Kidney (tissue), 14 donors: ENCODE results near the gene FAM240B. TPM values are rescaled to one million over a fixed set of nuclear protein-coding genes. Genes with fewer than 3 reads are reported as not detected.
A peak's percentile ranks its signal among the peaks of the same experiment; 100 is the strongest.

Experiments
- DNase-seq, 5 donors: peaks; one replicate each; pipeline ENCODE4 v3.0.0-alpha.2; 2013 to 2020
- FAIRE-seq: peaks from 2 replicates; lab custom pipeline; 2012; peaks lifted over from hg19 to GRCh38; lab: Jason Lieb, UNC
- H3K27ac ChIP-seq, 2 donors: one replicate each; pipeline ENCODE4 v1.7.0; 2013; ENCODE audit warnings: low read depth in 2 of 2, low read length in 2 of 2, inconsistent platforms in 1 of 2
- H3K27me3 ChIP-seq: one replicate; pipeline ENCODE4 v1.7.1; 2013; ENCODE audit warnings: low read length, inconsistent platforms; ENCODE audit not compliant: control insufficient read depth, insufficient read depth
- H3K36me3 ChIP-seq, 3 donors: one replicate each; pipeline versions ENCODE4 v1.7.0 to v1.7.1; 2013; ENCODE audit warnings: low read length in 3 of 3, control low read depth in 1 of 3, inconsistent platforms in 1 of 3; ENCODE audit not compliant: insufficient read depth in 3 of 3, control insufficient read depth in 2 of 3
- H3K4me1 ChIP-seq, 3 donors: one replicate each; pipeline versions ENCODE4 v1.7.0 to v1.7.1; 2013; ENCODE audit warnings: low read length in 3 of 3, inconsistent platforms in 1 of 3, low read depth in 1 of 3; ENCODE audit not compliant: control insufficient read depth in 2 of 3, insufficient read depth in 2 of 3
- H3K4me3 ChIP-seq, 3 donors: one replicate each; pipeline versions ENCODE4 v1.7.0 to v1.8.1; 2013; ENCODE audit warnings: low read length in 3 of 3, control low read depth in 1 of 3, inconsistent platforms in 1 of 3
- H3K9ac ChIP-seq, 3 donors: one replicate each; pipeline versions ENCODE4 v1.7.0 to v1.7.1; 2013; ENCODE audit warnings: low read length in 3 of 3, control low read depth in 1 of 3, inconsistent platforms in 1 of 3
- H3K9me3 ChIP-seq, 3 donors: one replicate each; pipeline versions ENCODE4 v1.7.0 to v1.7.1; 2013; ENCODE audit warnings: low read length in 3 of 3, control low read depth in 1 of 3, inconsistent platforms in 1 of 3; ENCODE audit not compliant: control insufficient read depth in 2 of 3, insufficient read depth in 1 of 3
- intact Hi-C: fragments of 100-400 bp; cut with DNase I; formaldehyde crosslinking; loops from one replicate; pipeline ENCODE4 v1.11.1; 2022
- polyA plus RNA-seq: library from polyadenylated mRNA; stranded (reverse); fragments of 350-450 nt; fragmentation: Illumina TruSeq; extraction: RNeasy Lipid Tissue Mini Kit (QIAGEN cat#74804); gene quantifications from one replicate; pipeline ENCODE4 v1.2.3, GENCODE V29; 2014; ENCODE audit warnings: low read depth, low replicate concordance; ENCODE audit not compliant: insufficient read depth
- total RNA-seq: library from RNA; stranded (reverse); fragmentation: NEBNext Ultra II Directional; extraction: Animal tissue kit (Norgen Biotek cat#: 25700); gene quantifications from one replicate; pipeline ENCODE4 v1.2.1, GENCODE V29; 2021
- TF ChIP-seq, protein P1 (sequence below): IDR thresholded peaks from 3 replicates; pipeline ENCODE4 v1.5.1; 2012; ENCODE audit warnings: mild to moderate bottlenecking, moderate library complexity, borderline replicate concordance; ENCODE audit not compliant: insufficient read depth; ENCODE audit errors: extremely low read depth
- donor health status: control.
- donor health status: control.
- donor health status: control.
- donor health status: control.
- donor health status: control.
- donor health status: DM: yes; HTN: yes; CAD: no.
- donor health status: Normal renal cell carcinoma (clear cell type).

The FAM240B gene
- total and polyA plus RNA-seq, 2 donors from 2014 or later = not detected

- DNase-seq (no peak), FAIRE-seq (no peak)
- Histone ChIP-seq H3K9ac (no peak overlapping the region), H3K4me3 (no peak overlapping the region), H3K27me3 (no peaks in the 10 kb centered on the region), H3K9me3 (no peaks in the 10 kb centered on the region), H3K4me1 (no peaks in the 10 kb centered on the region), H3K27ac (no peak overlapping the region), H3K36me3 (no peaks in the 10 kb centered on the region)
- intact Hi-C loops = no loop called here
- TF ChIP-seq, protein P1, sequence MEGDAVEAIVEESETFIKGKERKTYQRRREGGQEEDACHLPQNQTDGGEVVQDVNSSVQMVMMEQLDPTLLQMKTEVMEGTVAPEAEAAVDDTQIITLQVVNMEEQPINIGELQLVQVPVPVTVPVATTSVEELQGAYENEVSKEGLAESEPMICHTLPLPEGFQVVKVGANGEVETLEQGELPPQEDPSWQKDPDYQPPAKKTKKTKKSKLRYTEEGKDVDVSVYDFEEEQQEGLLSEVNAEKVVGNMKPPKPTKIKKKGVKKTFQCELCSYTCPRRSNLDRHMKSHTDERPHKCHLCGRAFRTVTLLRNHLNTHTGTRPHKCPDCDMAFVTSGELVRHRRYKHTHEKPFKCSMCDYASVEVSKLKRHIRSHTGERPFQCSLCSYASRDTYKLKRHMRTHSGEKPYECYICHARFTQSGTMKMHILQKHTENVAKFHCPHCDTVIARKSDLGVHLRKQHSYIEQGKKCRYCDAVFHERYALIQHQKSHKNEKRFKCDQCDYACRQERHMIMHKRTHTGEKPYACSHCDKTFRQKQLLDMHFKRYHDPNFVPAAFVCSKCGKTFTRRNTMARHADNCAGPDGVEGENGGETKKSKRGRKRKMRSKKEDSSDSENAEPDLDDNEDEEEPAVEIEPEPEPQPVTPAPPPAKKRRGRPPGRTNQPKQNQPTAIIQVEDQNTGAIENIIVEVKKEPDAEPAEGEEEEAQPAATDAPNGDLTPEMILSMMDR = no peak
These were observed 11.2 kb downstream of the FAM240B start for GRCh38 chr9:38708759-38709158.

DNA sequence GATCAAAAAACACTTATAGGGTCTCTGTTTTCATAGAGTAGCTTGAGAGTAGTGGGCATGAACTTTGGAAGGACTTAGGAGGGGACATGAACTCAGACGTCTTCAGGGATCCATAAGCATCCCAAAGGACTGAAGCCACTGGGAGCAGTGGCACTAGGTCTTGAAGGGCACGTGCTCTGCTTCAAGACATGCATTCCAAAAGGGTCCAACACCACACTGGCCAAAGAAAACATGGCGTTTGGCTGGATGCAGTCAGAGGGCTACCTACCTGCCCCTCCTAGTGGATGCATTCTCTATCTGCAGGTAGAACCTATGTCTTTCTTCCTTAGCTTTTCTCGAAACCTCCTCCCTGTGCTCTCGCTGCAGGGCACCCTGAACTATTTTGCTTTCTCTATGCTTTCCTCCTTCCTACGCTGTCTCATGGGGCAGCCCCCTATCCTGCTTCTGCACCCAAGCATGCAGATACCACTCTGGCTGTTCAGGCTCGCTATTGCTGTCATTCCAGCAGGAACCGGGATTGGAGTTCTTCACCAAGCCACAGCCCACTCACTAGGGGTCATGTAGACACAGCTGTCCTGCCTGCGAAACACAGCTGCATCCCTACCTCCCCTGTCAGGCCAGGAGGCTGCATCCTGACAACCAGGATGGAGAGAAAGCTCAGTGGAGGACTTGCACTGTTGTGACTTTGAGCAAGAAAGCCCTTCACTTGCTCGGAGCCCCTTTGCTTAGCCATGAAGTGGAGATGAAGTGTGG lies 11.9 kb downstream of the FAM240B start:
- no peak for FAIRE-seq

DNA sequence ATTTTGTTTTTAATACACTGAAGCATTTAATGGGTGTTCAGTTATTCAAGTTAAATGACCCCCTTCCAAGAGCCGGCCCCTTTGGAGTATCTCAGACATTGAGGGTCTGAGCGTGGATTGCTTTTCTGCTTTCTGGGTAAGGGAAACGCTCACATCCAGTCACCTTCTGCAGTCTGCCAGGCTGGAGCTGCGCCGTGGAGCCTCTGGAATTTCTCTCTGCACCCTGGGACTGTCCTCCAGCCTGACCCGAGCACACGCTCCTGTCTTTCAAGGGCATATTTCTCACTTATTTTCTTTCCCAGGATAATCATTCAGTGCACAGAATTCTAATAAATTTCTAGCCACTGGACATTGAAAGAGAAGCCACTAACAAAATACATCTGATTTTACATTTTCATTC lies 13.4 kb downstream of the FAM240B start:
- Histone ChIP-seq H3K36me3 (no peaks in the 10 kb centered on the region), H3K27me3 (no peaks in the 10 kb centered on the region), H3K27ac (no peak overlapping the region), H3K4me1 (no peaks in the 10 kb centered on the region), H3K9ac (no peak overlapping the region), H3K9me3 (no peaks in the 10 kb centered on the region), H3K4me3 (no peak overlapping the region)
- FAIRE-seq (no peak), DNase-seq (no peak)
- TF ChIP-seq, protein P1 = no peak
- intact Hi-C loops = no loop called here

More for the DNA sequence above, 11.9 kb downstream of the FAM240B start:
- no peaks in the 10 kb centered on the region for H3K4me1 ChIP-seq
- H3K9ac ChIP-seq = no peak overlapping the region
- H3K27me3 ChIP-seq = no peaks in the 10 kb centered on the region
- H3K36me3 ChIP-seq = no peaks in the 10 kb centered on the region
- DNase-seq = peak in 4 of 5 donors; percentile 61 to 69 (median 63)
- TF ChIP-seq, protein P1 = no peak
- H3K27ac ChIP-seq = no peak overlapping the region
- intact Hi-C loops = no loop called here
- H3K4me3 ChIP-seq = no peak overlapping the region
- H3K9me3 ChIP-seq = no peaks in the 10 kb centered on the region
